Lower lobe of right lung (tissue), 2 donors: ENCODE measurements around the gene RNF133. TPM values are rescaled to one million over a fixed set of nuclear protein-coding genes. Genes with fewer than 3 reads are reported as not detected.
"Not testable (repeated sequence)": the region's sequence is repeated elsewhere in the genome, so short reads cannot be mapped to it uniquely, and the experiment has no call there.

Source experiments
- ATAC-seq, 2 donors: fragments of 200-7000 bp; cut with Tn5 transposase; one replicate each; pipeline ENCODE4 v1.9.1; 2020 to 2022; ENCODE audit warnings: mild to moderate bottlenecking in 2 of 2, moderate library complexity in 2 of 2
- DNase-seq: peaks from one replicate; pipeline ENCODE4 v3.0.0-alpha.2; 2020
- H3K27ac ChIP-seq: fragments of 200-600 bp; one replicate; pipeline ENCODE4 v1.8.0; 2022
- H3K27me3 ChIP-seq: fragments of 200-600 bp; one replicate; pipeline ENCODE4 v1.8.0; 2022; ENCODE audit warnings: low read depth
- H3K36me3 ChIP-seq: fragments of 200-600 bp; one replicate; pipeline ENCODE4 v1.8.0; 2022; ENCODE audit warnings: mild to moderate bottlenecking
- H3K4me1 ChIP-seq: fragments of 200-600 bp; one replicate; pipeline ENCODE4 v1.8.0; 2022
- H3K4me3 ChIP-seq: fragments of 200-600 bp; one replicate; pipeline ENCODE4 v1.8.0; 2022; ENCODE audit warnings: mild to moderate bottlenecking
- H3K9me3 ChIP-seq: fragments of 200-600 bp; one replicate; pipeline ENCODE4 v1.8.0; 2022
- CTCF ChIP-seq: fragments of 200-600 bp; IDR thresholded peaks from one replicate; pipeline ENCODE4 v1.8.0; 2022; ENCODE audit warnings: antibody characterized with exemption, mild to moderate bottlenecking
- intact Hi-C: fragments of 100-400 bp; cut with DNase I; formaldehyde crosslinking; loops from one replicate; pipeline ENCODE4 v1.11.0; 2022
- total RNA-seq: library from RNA; stranded (reverse); fragmentation: NEBNext Ultra II Directional; extraction: Animal tissue kit (Norgen Biotek cat#: 25700); gene quantifications from one replicate; pipeline ENCODE4 v1.2.1, GENCODE V29; 2021
- donor health status: DM: no; HTN: yes; CAD: no; lungs with severe emphysema.

Gene RNF133
- total RNA-seq, 1 donor from 2014 or later, result 1.0 TPM

- H3K9me3 ChIP-seq, result no peaks in the 10 kb centered on the region
- TF ChIP-seq CTCF, result no peak
- no peaks in the 10 kb centered on the region for H3K36me3 ChIP-seq
- peak in 1 of 2 donors; percentile 19 for ATAC-seq
- DNase-seq, result no peak
- no peaks in the 10 kb centered on the region for H3K27me3 ChIP-seq
- H3K27ac ChIP-seq, result no peak overlapping the region
- no peaks in the 10 kb centered on the region for H3K4me1 ChIP-seq
- no peak overlapping the region for H3K4me3 ChIP-seq
- intact Hi-C loops, result no loop called here
Measured at GRCh38 chr7:122682815-122683550, 15.9 kb downstream of the RNF133 start.

GRCh38 chr7:122681186-122681585, 17.7 kb downstream of the RNF133 start:
- intact Hi-C loops, result not testable (repeated sequence)

GRCh38 chr7:122679813-122680212, 19.1 kb downstream of the RNF133 start:
- DNase-seq, result no peak
- intact Hi-C loops, result no loop called here
- no peak for TF ChIP-seq CTCF
- Histone ChIP-seq H3K4me1 (peaks cover 5% of the 10 kb centered on the region), H3K27ac (peak overlapping the region; percentile 43), H3K9me3 (no peaks in the 10 kb centered on the region), H3K4me3 (no peak overlapping the region), H3K36me3 (no peaks in the 10 kb centered on the region), H3K27me3 (no peaks in the 10 kb centered on the region)
- no peak for ATAC-seq

More at GRCh38 chr7:122681186-122681585, 17.7 kb downstream of the RNF133 start:
- H3K9me3 ChIP-seq, H3K27ac ChIP-seq, ATAC-seq, H3K4me3 ChIP-seq, H3K36me3 ChIP-seq, DNase-seq, H3K27me3 ChIP-seq, H3K4me1 ChIP-seq: not testable (repeated sequence)

GRCh38 chr7:122679269-122679709, 19.6 kb downstream of the RNF133 start:
- H3K27me3 ChIP-seq, H3K4me3 ChIP-seq, H3K9me3 ChIP-seq, intact Hi-C loops, H3K36me3 ChIP-seq, DNase-seq, H3K4me1 ChIP-seq: not testable (repeated sequence)
- ATAC-seq, result peak; percentile 35 to 69
- peak overlapping the region; percentile 43 for H3K27ac ChIP-seq

- H3K4me1 ChIP-seq, result peaks cover 11% of the 10 kb centered on the region
- intact Hi-C loops, result no loop called here
- TF ChIP-seq CTCF, result no peak
- H3K4me3 ChIP-seq, result no peak overlapping the region
- H3K27ac ChIP-seq, result no peak overlapping the region
- no peak for DNase-seq
- no peaks in the 10 kb centered on the region for H3K36me3 ChIP-seq
- no peaks in the 10 kb centered on the region for H3K27me3 ChIP-seq
- H3K9me3 ChIP-seq, result no peaks in the 10 kb centered on the region
- no peak for ATAC-seq
Measured at GRCh38 chr7:122677149-122677548, 21.8 kb downstream of the RNF133 start.

- ATAC-seq, result no peak
- H3K27ac ChIP-seq, result no peak overlapping the region
- intact Hi-C loops, result no loop called here
Measured at GRCh38 chr7:122676466-122676865, 22.5 kb downstream of the RNF133 start.

More at GRCh38 chr7:122676466-122676865, 22.5 kb downstream of the RNF133 start:
- H3K27me3 ChIP-seq, result no peaks in the 10 kb centered on the region
- no peak overlapping the region for H3K4me3 ChIP-seq
- H3K9me3 ChIP-seq, result no peaks in the 10 kb centered on the region
- H3K36me3 ChIP-seq, result no peaks in the 10 kb centered on the region
- H3K4me1 ChIP-seq, result peaks cover 11% of the 10 kb centered on the region
- no peak for TF ChIP-seq CTCF
- no peak for DNase-seq
